D341Med (cell line): ENCODE measurements around the gene LRRC7.

ENCODE experiments used
- DNase-seq: peaks from one replicate; pipeline ENCODE4 v3.0.0; 2012; ENCODE audit warnings: low spot score

The LRRC7 gene

DNA sequence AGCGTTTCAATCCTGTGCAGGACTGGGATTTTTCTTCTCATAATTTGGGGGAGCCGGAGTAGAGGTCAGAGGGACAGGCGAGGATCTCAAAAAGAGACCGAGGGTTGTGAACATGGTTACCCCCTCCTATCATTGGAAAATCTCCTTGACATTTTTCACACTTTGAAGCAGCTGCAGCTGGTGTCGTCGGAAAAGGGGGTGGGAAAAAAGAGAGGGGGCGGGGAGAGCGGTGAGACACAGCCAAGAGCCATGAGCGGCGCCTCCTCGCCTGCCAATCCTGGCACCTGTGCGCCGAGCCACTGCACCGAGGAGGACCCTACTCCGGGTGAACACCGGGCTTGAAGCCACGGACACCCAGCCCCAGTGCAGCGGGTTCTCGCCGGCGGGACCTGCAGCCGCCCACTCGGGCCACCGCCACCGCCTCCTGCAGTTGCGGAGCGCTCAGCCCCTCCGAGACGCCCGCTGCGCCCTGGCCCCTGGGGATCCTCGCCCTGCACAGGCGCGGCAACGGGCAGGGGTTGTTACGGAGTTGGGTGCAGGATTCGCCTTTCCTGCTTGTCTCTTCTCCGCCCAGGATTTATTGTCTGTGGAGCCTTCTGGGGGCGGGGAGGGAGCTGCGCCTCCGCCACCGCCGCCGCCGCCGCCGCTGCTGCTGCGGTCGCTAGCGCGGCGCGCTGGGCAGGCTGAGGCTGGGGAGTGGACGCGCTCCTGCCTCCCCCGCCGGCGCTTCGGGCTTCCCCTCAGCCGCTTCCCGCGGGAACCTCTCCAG lies at the start of gene LRRC7:
Gene LRRC7, plus strand, starts transcription at position 271 of the 769 bp plus-strand sequence. CDS start 718 bp downstream, outside the sequence.
- DNase-seq = peak; percentile 74

GRCh38 chr1:69519006-69519405 lies 48.7 kb upstream of the LRRC7 start:
- no peak for DNase-seq

GRCh38 chr1:69520326-69520725 lies 47.4 kb upstream of the LRRC7 start:
- no peak for DNase-seq

- DNase-seq = no peak
Observed at GRCh38 chr1:69523032-69523431, 44.7 kb upstream of the LRRC7 start.

DNA sequence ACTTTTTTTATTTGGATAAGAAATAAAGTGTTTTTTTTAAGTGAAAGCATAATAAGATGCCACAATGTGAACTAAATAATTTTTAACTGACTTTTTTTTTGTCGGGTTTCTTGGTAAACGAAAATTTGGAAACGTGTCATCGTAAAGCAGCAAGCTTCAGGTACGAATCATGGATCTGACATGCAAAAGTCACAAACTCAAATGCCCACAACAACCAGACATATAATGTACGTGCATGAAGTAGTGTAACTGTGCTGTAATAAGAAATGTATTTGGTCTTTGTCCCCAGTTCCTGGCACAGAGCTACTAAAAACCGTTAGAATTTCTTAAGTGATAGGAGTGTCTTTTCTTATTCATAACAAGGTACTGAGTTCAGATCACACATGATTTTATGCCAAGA lies 44.3 kb upstream of the LRRC7 start:
- DNase-seq = no peak

DNA sequence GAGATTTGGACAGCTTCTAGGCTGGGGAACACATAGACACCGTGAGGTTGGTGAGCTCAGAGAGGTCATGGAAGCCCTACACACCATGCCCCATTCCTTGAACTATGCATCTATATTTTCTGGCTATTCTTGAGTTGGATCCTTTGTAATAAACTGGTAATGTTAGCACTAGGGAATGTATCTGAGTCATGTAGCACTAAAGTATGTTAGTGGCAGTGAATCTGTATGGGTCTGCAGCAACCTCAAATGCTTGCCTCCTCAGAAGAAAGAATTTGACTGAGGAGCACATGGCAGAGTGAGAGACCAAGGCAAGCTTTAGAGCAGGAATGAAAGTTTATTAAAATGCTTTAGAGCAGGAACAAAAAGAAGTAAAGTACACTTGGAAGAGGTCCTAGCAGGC lies 43.7 kb upstream of the LRRC7 start:
- no peak for DNase-seq

DNA sequence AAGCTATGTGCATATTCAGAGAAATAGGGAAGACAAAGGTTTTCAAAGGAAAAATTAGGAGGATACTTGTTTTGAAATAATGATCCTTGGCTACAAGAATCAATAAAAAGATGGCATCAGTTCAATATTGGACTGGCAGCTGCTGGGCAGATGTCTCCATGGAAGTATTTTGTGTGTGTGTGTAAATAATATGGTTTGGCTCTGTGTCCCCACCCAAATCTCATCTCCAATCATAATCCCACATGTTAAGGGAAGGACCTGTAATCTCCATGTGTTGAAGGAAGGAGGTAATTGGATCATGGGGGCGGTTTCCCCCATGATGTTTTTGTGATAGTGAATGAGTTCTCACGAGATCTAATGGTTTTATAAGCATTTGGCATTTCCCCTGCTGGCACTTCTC lies 40.4 kb upstream of the LRRC7 start:
- no peak for DNase-seq

DNA sequence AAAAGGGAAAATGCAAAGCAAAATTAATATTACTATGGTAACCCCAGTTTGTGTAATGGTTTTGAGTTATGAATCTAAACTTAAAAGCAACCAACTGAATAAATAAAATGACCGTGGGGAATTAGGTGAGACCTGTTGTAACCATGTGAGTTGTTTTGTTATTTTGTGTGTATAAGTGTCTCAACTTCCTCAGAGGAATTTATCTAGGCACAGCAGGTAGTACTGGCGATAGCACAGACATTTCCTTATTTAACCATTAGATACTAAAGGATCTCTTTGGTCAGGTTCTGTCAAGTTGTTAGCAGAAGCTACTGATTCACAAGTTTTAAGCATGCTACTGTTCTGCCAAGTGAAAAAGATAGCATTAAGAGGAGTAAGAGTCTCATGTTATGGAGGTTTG lies 39.3 kb upstream of the LRRC7 start:
- DNase-seq = no peak

GRCh38 chr1:69533343-69533742 lies 34.4 kb upstream of the LRRC7 start:
- no peak for DNase-seq

DNA sequence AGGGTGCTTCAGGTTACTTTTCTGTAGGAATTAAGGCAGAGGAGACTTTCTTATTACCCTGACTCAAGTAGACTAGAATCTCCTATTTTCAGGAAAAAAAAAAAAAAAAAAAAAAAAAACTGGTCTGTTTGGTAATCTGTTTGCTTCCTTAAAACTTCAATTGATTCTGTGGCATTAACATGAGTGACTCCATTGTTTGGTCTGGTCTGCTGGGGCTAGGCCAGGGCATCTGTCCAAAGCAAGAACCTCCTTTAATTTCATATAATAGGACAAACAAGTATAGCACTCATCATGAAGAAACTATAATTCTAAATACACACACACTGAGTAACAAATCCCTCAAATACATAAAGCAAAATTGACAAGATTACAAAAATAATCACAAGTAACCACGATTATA lies 32.9 kb upstream of the LRRC7 start:
- DNase-seq = no peak

- DNase-seq = no peak
Observed at GRCh38 chr1:69535490-69535889, 32.2 kb upstream of the LRRC7 start.

GRCh38 chr1:69540052-69540451 lies 27.7 kb upstream of the LRRC7 start:
- DNase-seq = no peak

DNA sequence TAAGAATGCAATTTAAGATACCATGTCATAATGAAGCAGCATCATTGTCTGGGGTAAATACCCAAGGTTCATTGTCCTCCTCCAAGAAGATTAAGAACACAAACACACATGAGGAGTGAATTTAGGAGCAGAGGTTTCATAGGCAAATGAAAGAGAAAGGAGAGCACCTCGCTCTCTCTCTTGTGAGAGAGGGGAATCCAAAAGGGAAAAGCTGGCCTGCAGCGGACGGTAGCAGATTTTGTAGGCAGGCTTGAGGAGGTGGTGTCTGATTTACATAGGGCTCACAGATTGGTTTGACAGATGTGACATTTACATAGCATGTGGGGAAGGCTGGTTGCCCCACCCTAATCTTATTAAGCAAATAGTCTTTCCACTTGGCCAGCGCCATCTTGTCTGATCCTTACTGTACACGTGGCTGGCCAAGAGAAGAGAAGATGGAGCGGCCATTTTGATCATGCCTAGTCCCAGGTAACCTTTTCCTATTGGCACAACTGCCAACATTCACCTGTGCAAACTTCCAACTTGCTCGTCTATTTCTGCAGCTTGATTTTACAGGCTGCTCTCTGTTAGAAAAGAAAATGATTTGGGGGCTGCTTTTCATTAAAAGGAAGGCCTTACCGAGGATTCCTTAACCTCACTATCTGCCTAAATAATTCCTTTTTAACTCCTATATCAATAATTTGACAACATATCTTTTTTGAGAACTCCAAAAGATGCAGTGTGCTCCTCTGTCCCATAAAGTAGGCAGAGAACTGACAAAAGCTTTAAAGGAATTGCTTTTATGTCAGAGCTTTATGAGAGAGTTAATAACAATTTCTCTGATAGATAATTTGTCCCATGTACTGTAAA lies 16.0 kb upstream of the LRRC7 start:
- DNase-seq = no peak

DNA sequence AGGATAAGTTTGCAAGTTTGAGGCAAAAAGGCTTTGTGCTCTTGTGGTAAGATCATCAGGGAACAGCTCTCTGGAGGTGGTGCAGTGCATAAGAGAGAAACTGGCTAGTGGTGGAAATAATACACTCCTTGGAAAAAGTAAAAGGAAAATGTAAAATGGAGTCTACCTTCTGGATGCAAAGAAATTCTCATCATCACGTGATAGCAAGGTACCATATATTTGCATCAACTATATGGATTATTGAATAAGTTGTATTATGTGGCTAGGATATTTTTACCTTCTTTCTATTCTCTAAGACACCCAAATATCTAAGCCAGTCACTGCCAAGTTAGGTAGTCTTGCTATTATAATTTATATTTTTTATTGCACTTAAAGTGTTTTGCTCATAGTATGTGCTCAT lies 14.0 kb upstream of the LRRC7 start:
- DNase-seq = no peak

GRCh38 chr1:69568421-69569174 lies 876 bp downstream of the LRRC7 start:
- peak; percentile 41 for DNase-seq

DNA sequence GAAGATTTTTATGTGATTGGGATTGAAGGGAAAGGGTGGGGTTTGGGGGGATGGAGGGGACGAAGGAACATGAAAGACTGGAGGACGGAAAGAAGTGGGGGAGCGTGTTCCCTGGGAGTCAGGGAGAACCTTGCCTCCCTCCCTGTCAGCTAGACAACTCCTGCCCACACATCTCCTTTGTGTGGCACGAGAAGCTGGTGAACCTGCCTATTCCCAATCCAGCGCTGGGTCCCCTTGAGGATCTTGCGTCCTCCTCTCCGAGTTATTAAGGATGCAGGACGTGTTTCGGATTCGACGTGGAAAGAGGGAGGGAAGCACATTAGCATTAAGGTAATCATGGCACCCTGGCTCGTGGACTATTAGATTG lies 1.4 kb downstream of the LRRC7 start:
- peak; percentile 15 for DNase-seq

DNA sequence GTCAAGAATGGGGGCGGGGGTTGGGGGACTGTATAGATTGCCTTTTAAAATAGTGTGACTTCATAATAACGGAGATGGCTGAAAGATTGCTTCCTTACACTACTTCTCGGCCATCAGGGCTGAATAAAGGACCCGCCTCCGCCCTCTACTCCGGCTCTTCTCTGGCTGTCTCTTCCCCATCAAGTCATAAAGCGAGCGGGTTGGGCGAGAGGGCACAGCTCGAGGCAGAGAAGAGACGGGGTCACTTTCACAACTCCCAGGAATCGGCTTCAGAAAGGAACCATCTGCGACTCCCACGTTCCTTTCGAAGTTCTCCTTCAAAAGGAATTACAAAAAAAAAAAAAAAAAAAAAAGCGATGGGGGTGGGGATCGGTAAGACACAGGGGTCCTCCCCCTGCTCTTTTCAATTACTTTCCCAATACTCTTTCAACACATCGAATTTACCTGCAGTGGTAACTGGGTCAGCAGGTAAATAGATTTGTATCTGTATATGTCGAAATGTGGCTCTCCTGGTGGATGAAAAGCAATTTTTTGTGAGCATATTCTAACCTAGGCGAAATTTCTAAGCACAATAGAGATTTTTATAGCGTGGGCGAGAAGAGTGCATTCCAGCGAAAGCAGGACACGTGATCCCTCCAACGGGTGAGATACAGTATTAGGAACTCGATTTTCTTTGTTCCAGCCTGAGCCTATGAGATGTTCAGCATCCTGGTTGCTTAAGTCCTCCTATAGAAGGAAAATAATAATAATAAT lies 2.0 kb downstream of the LRRC7 start:
- peak; percentile 15 for DNase-seq

- no peak for DNase-seq
Observed at GRCh38 chr1:69570356-69570755, 2.6 kb downstream of the LRRC7 start.

DNA sequence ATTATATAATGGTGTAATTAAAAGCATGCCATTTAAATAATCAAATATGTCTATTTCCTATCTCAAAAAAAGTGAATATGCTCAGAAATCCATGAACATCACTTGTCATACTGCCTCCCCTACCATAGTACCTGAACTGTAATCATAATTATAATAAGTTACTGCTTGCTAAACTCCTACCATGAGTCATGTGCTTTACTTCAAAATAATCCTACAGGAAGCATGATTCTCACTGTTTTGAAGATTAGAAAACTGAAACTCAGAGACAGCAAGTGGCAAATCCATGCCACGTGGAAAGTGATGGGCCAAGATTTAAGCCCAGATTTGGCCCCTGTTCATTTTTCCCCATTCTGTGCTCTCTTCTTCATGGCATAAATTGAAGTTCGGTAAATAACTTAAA lies 5.2 kb downstream of the LRRC7 start:
- no peak for DNase-seq

DNA sequence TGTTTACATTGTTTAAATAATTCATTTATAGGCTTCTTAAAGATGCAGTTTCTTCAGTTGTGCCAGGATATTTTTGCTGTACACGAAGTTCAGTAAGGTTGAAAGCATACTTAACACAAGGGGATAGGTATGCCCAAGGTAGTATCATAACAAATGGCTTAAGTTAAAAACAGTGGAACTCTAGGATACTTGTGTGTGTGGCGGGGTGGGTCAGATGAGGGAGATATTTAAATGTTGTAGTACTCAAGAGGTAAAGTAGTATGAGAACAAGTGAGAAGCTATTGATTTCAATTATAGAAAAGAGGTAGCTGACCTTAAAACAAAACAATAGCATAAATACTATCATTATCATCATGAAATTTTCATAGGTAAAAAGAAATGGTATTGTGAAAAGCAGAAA lies 6.2 kb downstream of the LRRC7 start:
- DNase-seq = no peak

DNA sequence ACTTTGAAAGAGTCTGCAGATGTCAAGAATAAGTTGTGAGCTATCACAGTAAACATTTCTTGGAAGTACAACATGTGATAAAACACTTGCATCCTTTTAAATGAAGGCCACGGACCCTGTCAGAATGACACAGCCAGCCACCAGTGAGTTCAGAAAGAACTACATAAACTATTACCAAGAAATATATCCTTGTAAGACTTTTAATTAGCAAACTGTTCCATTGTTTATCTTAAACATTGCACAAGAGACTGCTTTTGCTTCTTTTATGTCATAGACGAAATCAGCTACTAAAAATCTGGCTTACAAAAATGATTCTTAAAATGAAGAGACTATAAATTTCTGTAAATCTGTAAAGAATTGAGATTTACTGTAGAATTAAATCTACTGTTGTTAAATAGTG lies 17.9 kb downstream of the LRRC7 start:
- no peak for DNase-seq

DNA sequence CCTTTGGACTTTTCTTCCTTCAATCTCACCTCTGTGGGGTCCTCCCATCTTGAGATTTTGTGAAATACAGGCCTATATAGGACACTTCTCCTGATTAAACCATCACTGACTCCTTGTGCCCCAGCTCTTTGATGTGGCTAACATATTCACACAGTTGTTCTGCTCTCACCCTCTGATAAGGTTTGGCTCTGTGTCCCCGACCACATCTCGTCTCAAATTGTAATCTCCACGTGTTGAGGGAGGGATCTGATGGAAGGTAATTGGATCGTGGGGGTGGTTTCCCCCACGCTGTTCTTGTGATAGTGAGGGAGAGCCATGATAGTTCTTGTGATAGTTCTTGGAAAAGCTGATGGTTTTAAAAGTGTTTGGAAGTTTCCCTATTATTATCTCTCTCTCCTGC lies 19.7 kb downstream of the LRRC7 start:
- DNase-seq = no peak
